K562 (cell line): Measurements from ENCODE around the gene XRN2. TPM values are rescaled to one million over a fixed set of nuclear protein-coding genes. Genes with fewer than 3 reads are reported as not detected.

Experiments used
- ATAC-seq: fragments of 200-7000 bp; cut with Tn5 transposase; 3 replicates; pipeline ENCODE4 v1.9.1; 2020; ENCODE audit warnings: moderate library complexity
- BruUV-seq: library from RNA; stranded (reverse); fragments of 400-500 nt; replicated peaks from 2 replicates; lab custom pipeline; 2021; lab: Mats Ljungman, UMichigan
- CTCF ChIA-PET: fragments of 300-600 bp; formaldehyde crosslinking; extraction: SDS; loops from one replicate; lab custom pipeline; 2021; ENCODE audit warnings: low intra/inter-chr PET ratio; lab: Yijun Ruan, JAX
- POLR2A ChIA-PET: fragments of 300-600, 350-650 bp; sonication (Branson Sonifier 250); formaldehyde crosslinking; extraction: SDS; loops from one replicate; lab custom pipeline; 2021; ENCODE audit warnings: antibody characterized with exemption, inconsistent platforms; lab: Yijun Ruan, JAX
- DNase-seq, 4 experiments: peaks; one replicate each; pipeline versions ENCODE4 v3.0.0 to v3.0.0-alpha.2; 2011 to 2018; ENCODE audit warnings: low spot score in 3 of 4, mixed read lengths in 3 of 4; ENCODE audit errors: extremely low read depth in 1 of 4
- FAIRE-seq: peaks from 2 replicates; lab custom pipeline; 2011; peaks lifted over from hg19 to GRCh38; lab: Jason Lieb, UNC
- H2AFZ ChIP-seq: 2 replicates; pipeline ENCODE4 v1.6.0; 2011; ENCODE audit warnings: low read depth, low read length, control low read depth, inconsistent platforms
- H3K27ac ChIP-seq: fragments of 200-600 bp; 3 replicates; pipeline ENCODE4 v1.8.0; 2011; ENCODE audit warnings: low read depth, mild to moderate bottlenecking, control low read depth, inconsistent platforms, low read length, moderate library complexity, mixed read lengths; ENCODE audit errors: extremely low read depth
- H3K27me3 ChIP-seq, 2 experiments: fragments of 300-600 bp in 1 of 2; 2 replicates in 1 of 2; 3 replicates in 1 of 2; pipeline versions ENCODE4 v1.6.0 to v1.8.0; 2011; ENCODE audit warnings: inconsistent platforms in 2 of 2, low read length in 2 of 2, mild to moderate bottlenecking in 1 of 2, mixed read lengths in 1 of 2, moderate library complexity in 1 of 2; ENCODE audit not compliant: control insufficient read depth in 2 of 2, insufficient read depth in 2 of 2
- H3K36me3 ChIP-seq: fragments of 300-600 bp; 3 replicates; pipeline ENCODE4 v1.8.0; 2011; ENCODE audit warnings: mild to moderate bottlenecking, low read length, inconsistent platforms; ENCODE audit not compliant: control insufficient read depth, insufficient read depth
- H3K4me1 ChIP-seq, 2 experiments: fragments of 200-600 bp in 1 of 2; replicated peaks in 1 of 2; 2 replicates in 1 of 2; 3 replicates in 1 of 2; pipeline versions ENCODE4 v1.5.1 to v1.8.0; 2011; ENCODE audit warnings: inconsistent platforms in 2 of 2, low read length in 2 of 2, mild to moderate bottlenecking in 1 of 2, mixed read lengths in 1 of 2, moderate library complexity in 1 of 2; ENCODE audit not compliant: control insufficient read depth in 2 of 2, insufficient read depth in 2 of 2
- H3K4me2 ChIP-seq: 2 replicates; pipeline ENCODE4 v1.6.1; 2011; ENCODE audit warnings: low read length, control low read depth, inconsistent platforms, mixed read lengths; ENCODE audit not compliant: insufficient read depth
- H3K4me3 ChIP-seq: fragments of 200-600 bp; sonication (generic), shearing (Covaris generic); 2 replicates; pipeline ENCODE4 v1.5.1; 2016; ENCODE audit warnings: control low read depth, inconsistent platforms
- H3K79me2 ChIP-seq: fragments of 200-600 bp; 3 replicates; pipeline ENCODE4 v1.8.0; 2011; ENCODE audit warnings: low read length, inconsistent platforms; ENCODE audit not compliant: control insufficient read depth, insufficient read depth
- H3K9ac ChIP-seq, 2 experiments: 2 replicates each; pipeline versions ENCODE4 v1.6.0 to v1.6.1; 2011; ENCODE audit warnings: low read depth in 2 of 2, low read length in 2 of 2, control low read depth in 1 of 2, inconsistent platforms in 1 of 2, mild to moderate bottlenecking in 1 of 2, mixed read lengths in 1 of 2; ENCODE audit not compliant: insufficient read depth in 1 of 2
- H3K9me1 ChIP-seq: one replicate; pipeline ENCODE4 v1.6.0; 2011; ENCODE audit warnings: inconsistent platforms, mild to moderate bottlenecking, low read length, moderate library complexity; ENCODE audit not compliant: control insufficient read depth, insufficient read depth
- H3K9me3 ChIP-seq: replicated peaks from 2 replicates; pipeline ENCODE4 v1.5.1; 2011; ENCODE audit warnings: low read depth, low read length, inconsistent platforms; ENCODE audit not compliant: control insufficient read depth, insufficient read depth
- H4K20me1 ChIP-seq: replicated peaks from 2 replicates; pipeline ENCODE4 v1.6.1; 2011; ENCODE audit warnings: low read length, inconsistent platforms, mixed read lengths; ENCODE audit not compliant: control insufficient read depth, insufficient read depth
- CREB5 ChIP-seq: fragments of 250-450 bp; sonication (Bioruptor Pico); IDR thresholded peaks from 2 replicates; pipeline ENCODE4 v1.5.0; 2020; ENCODE audit warnings: mild to moderate bottlenecking
- GTF2B ChIP-seq: IDR thresholded peaks from 2 replicates; pipeline ENCODE4 v1.6.1; 2011; ENCODE audit not compliant: insufficient read length; ENCODE audit errors: extremely low read depth
- NUFIP1 ChIP-seq: fragments of 450-650 bp; IDR thresholded peaks from 2 replicates; pipeline ENCODE4 v1.6.1; 2018; ENCODE audit not compliant: partially characterized antibody
- POLR2B ChIP-seq: fragments of 450-650 bp; IDR thresholded peaks from 2 replicates; pipeline ENCODE4 v1.6.1; 2018; ENCODE audit warnings: low read depth; ENCODE audit not compliant: partially characterized antibody
- POLR2G ChIP-seq: fragments of 200-400 bp; formaldehyde crosslinking; IDR thresholded peaks from 2 replicates; pipeline ENCODE4 v1.6.1; 2017; ENCODE audit warnings: low read depth, mild to moderate bottlenecking, antibody characterized with exemption, low read length, moderate library complexity
- RB1 ChIP-seq: fragments of 450-650 bp; IDR thresholded peaks from 2 replicates; pipeline ENCODE4 v1.6.1; 2017; ENCODE audit warnings: low read depth, mild to moderate bottlenecking
- SRSF7 ChIP-seq: fragments of 200-400 bp; formaldehyde crosslinking; optimal IDR thresholded peaks from 2 replicates; pipeline ENCODE3; 2017; ENCODE audit warnings: mild to moderate bottlenecking, low read depth, low read length
- WHSC1 ChIP-seq: IDR thresholded peaks from one replicate; pipeline ENCODE4 v1.6.1; 2012; ENCODE audit warnings: low read length, control low read depth, inconsistent platforms
- ZNF589 ChIP-seq: fragments of 200-800 bp; sonication (Bioruptor generic); IDR thresholded peaks from 2 replicates; pipeline ENCODE4 v1.6.1; 2016; ENCODE audit warnings: low read depth, missing genetic modification characterization, missing compliant biosample characterization
- WGBS: fragments of 100-300 bp; shearing (Covaris generic); methylation state at CpG from one replicate; pipeline ENCODE4 v1.1.6; 2016; ENCODE audit warnings: low coverage, mixed read lengths; ENCODE audit not compliant: insufficient coverage; ENCODE audit errors: missing lambda C conversion rate; 5-methylcytosine and 5-hydroxymethylcytosine counted together
- in situ Hi-C: fragments of 300-500 bp; cut with MboI; formaldehyde crosslinking; loops from 4 replicates; pipeline ENCODE4 v1.15.0; 2018; ENCODE audit warnings: inconsistent platforms, mixed read lengths
- intact Hi-C: fragments of 100-400 bp; cut with micrococcal nuclease; formaldehyde crosslinking; loops from 2 replicates; pipeline ENCODE4 v1.14.2; 2022
- polyA plus RNA-seq, 8 experiments: library from polyadenylated mRNA; depleted of rRNA in 4 of 8; stranded (reverse) in 5 of 8; unstranded in 3 of 8; fragments of >200 nt; fragmentation: Nextera tagmentation in 2 of 8; fragmentation: Illumina TruSeq in 1 of 8; extraction: Ambion mirVana in 2 of 8; extraction: Trizol in 1 of 8; gene quantifications; 2 replicates each; pipeline versions ENCODE4 v1.2.1 to v1.2.3, GENCODE V29; 2011 to 2014; ENCODE audit warnings: inconsistent platforms in 1 of 8, missing spikeins in 1 of 8
- total RNA-seq, 7 experiments: library from RNA; depleted of rRNA in 6 of 7; stranded (reverse); fragments of >200 nt in 6 of 7; fragmentation: Illumina TruSeq in 2 of 7; extraction: Trizol in 2 of 7; gene quantifications; 2 replicates each; pipeline versions ENCODE4 v1.2.1 to v1.2.3, GENCODE V29; 2011 to 2021; ENCODE audit warnings: low replicate concordance in 1 of 7

The XRN2 gene
- total and polyA plus RNA-seq, 9 of the 15 experiments (the other 6 are each of a cell fraction or from before 2014, with no cell fraction given) = 41.8 to 67.3 (median 51.4) TPM

- ATAC-seq (no peak), DNase-seq (no peak), FAIRE-seq (no peak)
- Histone ChIP-seq H3K9me3 (no peaks in the 10 kb centered on the region), H3K9ac (no peak overlapping the region), H4K20me1 (no peaks in the 10 kb centered on the region), H3K27me3 (no peaks in the 10 kb centered on the region), H3K4me1 (peaks cover 0 to 3% of the 10 kb centered on the region in 2 experiments; a peak in 1 of 5 replicates), H3K4me3 (no peak overlapping the region), H3K4me2 (no peak overlapping the region), H2AFZ (no peak overlapping the region), H3K36me3 (peaks cover 25% of the 10 kb centered on the region; the same call in 1 of the 3 replicates), H3K79me2 (no peaks in the 10 kb centered on the region), H3K27ac (no peak overlapping the region), H3K9me1 (no peaks in the 10 kb centered on the region)
- POLR2A ChIA-PET = interaction anchor here (0.6 to 0.9 kb wide), 2 partner anchors 38 to 46 kb away, joined by 3 to 4 read pairs; no protein-coding TSS in a partner anchor
- WGBS = 95% methylated on average over 10 of the region's 61 CpGs
- no TSS peak for BruUV-seq
- in situ Hi-C loops (no loop called here), intact Hi-C loops (no loop called here)
- TF ChIP-seq POLR2B (no peak), POLR2G (peak; percentile 65)
- CTCF ChIA-PET = no interaction called here
These were observed 88.2 kb downstream of the XRN2 start for GRCh38 chr20:21391185-21391971.

- FAIRE-seq (no peak), ATAC-seq (no peak), DNase-seq (no peak)
- BruUV-seq = no TSS peak
- intact Hi-C loops = no loop called here
- CTCF ChIA-PET = no interaction called here
- Histone ChIP-seq H3K36me3 (peaks cover 19% of the 10 kb centered on the region; the same call in 1 of the 3 replicates), H3K9ac (no peak overlapping the region), H3K4me3 (no peak overlapping the region), H3K27ac (no peak overlapping the region), H3K4me1 (peaks cover 0 to 3% of the 10 kb centered on the region in 2 experiments; a peak in 1 of 5 replicates), H4K20me1 (no peaks in the 10 kb centered on the region), H3K9me3 (no peaks in the 10 kb centered on the region), H2AFZ (no peak overlapping the region), H3K4me2 (no peak overlapping the region), H3K9me1 (no peaks in the 10 kb centered on the region), H3K79me2 (no peaks in the 10 kb centered on the region), H3K27me3 (no peaks in the 10 kb centered on the region)
- WGBS = 70% methylated on average over 9 of the region's 10 CpGs
- in situ Hi-C loops = no loop called here
- POLR2A ChIA-PET = no interaction called here
- TF ChIP-seq WHSC1 (no peak), RB1 (no peak), CREB5 (no peak), GTF2B (no peak), NUFIP1 (no peak), ZNF589 (no peak), SRSF7 (no peak)
These were observed 88.8 kb downstream of the XRN2 start for GRCh38 chr20:21391972-21392352.
